Airway epithelial cell (primary cell): ENCODE measurements around the gene ASIC5. TPM values are rescaled to one million over a fixed set of nuclear protein-coding genes. Genes with fewer than 3 reads are reported as not detected.

Source experiments
- total RNA-seq: library from RNA; depleted of rRNA; stranded (reverse); fragments of >200 nt; gene quantifications from 2 replicates; pipeline ENCODE4 v1.2.3, GENCODE V29; 2015

The ASIC5 gene
- total RNA-seq: not detected in 2 replicates

GRCh38 chr4:155866177-155866576, at the start of gene ASIC5:
Gene ASIC5, minus strand, starts transcription at chr4:155866277. Its CDS starts 51 bp downstream, at chr4:155866226.

GRCh38 chr4:155903453-155903852, 37.4 kb upstream of the ASIC5 start, which contains the start of gene TDO2:
Gene TDO2, plus strand, starts transcription at chr4:155903696. Its CDS starts 63 bp downstream, at chr4:155903759.

Other genes with a start within 250 kb of the ASIC5 start
- 6.9 and 8.5 TPM in 2 replicates for gene GUCY1A1, start 199.4 kb downstream of the ASIC5 start, total RNA-seq
- 3.9 TPM in 2 replicates for gene GUCY1B1, start 107.3 kb downstream of the ASIC5 start, total RNA-seq
- gene TDO2, start 37.4 kb upstream of the ASIC5 start, total RNA-seq: not detected in 2 replicates
- 1.8 and 2.9 TPM in 2 replicates for gene CTSO, start 87.6 kb upstream of the ASIC5 start, total RNA-seq